ENCODE results near the gene CTXND2. TPM values are rescaled to one million over a fixed set of nuclear protein-coding genes. Genes with fewer than 3 reads are reported as not detected.

CTXND2 gene
- total and polyA plus RNA-seq, 2 of the 8 experiments (the other 6 are each of a cell fraction or from before 2014, with no cell fraction given) = not detected

- Histone ChIP-seq H3K27me3 (replicated peaks in 1 of 4; ENCODE audit: control insufficient read depth in 3 of 4, extremely low read depth in 1 of 4, insufficient read depth in 3 of 4, low read length in 3 of 4) (no peaks in the 10 kb centered on the region), H3K27ac (ENCODE audit: low read depth, low read length) (no peak overlapping the region), H3K4me3 (ENCODE audit: extremely low read depth in 1 of 4, insufficient read depth in 2 of 4, low read depth in 3 of 4, low read length in 4 of 4) (no peak overlapping the region), H3K9ac (replicated peaks in 1 of 4; ENCODE audit: extremely low read depth in 1 of 4, low read depth in 3 of 4, low read length in 3 of 4) (no peak overlapping the region), H2BK5ac (ENCODE audit: low read depth, low read length) (no peak overlapping the region; the same call in 1 of the 2 replicates), H3K36me3 (ENCODE audit: control insufficient read depth in 2 of 4, insufficient read depth in 4 of 4, low read length in 3 of 4) (peaks cover 26 to 89% (median 66%) of the 10 kb centered on the region in 4 experiments), H4K8ac (ENCODE audit: extremely low read depth, insufficient read depth, low read length) (no peak overlapping the region), H3K4me1 (replicated peaks in 1 of 4; ENCODE audit: control insufficient read depth in 3 of 4, insufficient read depth in 4 of 4, low read length in 3 of 4) (no peaks in the 10 kb centered on the region), H3K18ac (ENCODE audit: extremely low read depth, low read length) (no peak overlapping the region), H3K79me1 (ENCODE audit: low read depth, low read length) (no peaks in the 10 kb centered on the region), H2BK12ac (ENCODE audit: low read depth, low read length) (no peak overlapping the region), H3K9me3 (ENCODE audit: insufficient read depth in 2 of 2, low read depth in 1 of 2, low read length in 1 of 2) (no peaks in the 10 kb centered on the region; a peak in 1 of 4 replicates), H3K79me2 (ENCODE audit: control insufficient read depth in 1 of 2, insufficient read depth in 2 of 2, low read length in 2 of 2) (no peaks in the 10 kb centered on the region), H4K91ac (replicated peaks; ENCODE audit: insufficient read length, low read length) (no peak overlapping the region), H2BK120ac (replicated peaks; ENCODE audit: low read depth, low read length) (no peak overlapping the region), H2AFZ (ENCODE audit: low read length) (no peak overlapping the region), H2AK5ac (ENCODE audit: low read depth, low read length) (no peak overlapping the region), H3K23ac (ENCODE audit: insufficient read length) (no peak overlapping the region), H3K23me2 (ENCODE audit: low read depth, low read length) (no peaks in the 10 kb centered on the region), H2BK15ac (ENCODE audit: low read length) (no peak overlapping the region), H3K14ac (ENCODE audit: insufficient read length) (no peak overlapping the region), H2BK20ac (ENCODE audit: low read length) (no peak overlapping the region), H3K4ac (replicated peaks; ENCODE audit: insufficient read length, low read depth, low read length) (no peak overlapping the region), H4K20me1 (replicated peaks in 1 of 2; ENCODE audit: control insufficient read depth in 1 of 2, insufficient read depth in 2 of 2, low read length in 2 of 2) (peaks cover 0 to 2% of the 10 kb centered on the region in 2 experiments), H4K5ac (ENCODE audit: insufficient read length, low read depth, low read length) (no peak overlapping the region), H3K4me2 (ENCODE audit: insufficient read depth in 1 of 2, low read depth in 2 of 2, low read length in 2 of 2) (no peak overlapping the region), H3K56ac (replicated peaks; ENCODE audit: insufficient read length, low read depth, low read length) (no peak overlapping the region)
- CTCF ChIA-PET (ENCODE audit: partially characterized antibody) = interaction anchor here (0.5 to 1.2 kb wide), 3 partner anchors 33 to 343 kb away, joined by 3 to 6 read pairs (median 3); no protein-coding TSS in a partner anchor
- DNase-seq (ENCODE audit: low read depth in 1 of 2, low spot score in 2 of 2) (no peak), FAIRE-seq (no peak)
- TF ChIP-seq KDM1A (IDR thresholded peaks at IDR 0.05; ENCODE audit: borderline replicate concordance, low read length) (no peak), SIN3A (conservative IDR thresholded peaks at IDR 0.05 in 1 of 2, IDR thresholded peaks at IDR 0.05 in 1 of 2; ENCODE audit: low read depth in 1 of 2, low read length in 2 of 2) (no peak), ASH2L (IDR thresholded peaks at IDR 0.05; ENCODE audit: low read length) (no peak), YY1 (IDR thresholded peaks at IDR 0.05; ENCODE audit: low read depth, low read length) (no peak), HDAC6 (IDR thresholded peaks at IDR 0.05; ENCODE audit: low read depth, low read length) (no peak), JUND (IDR thresholded peaks at IDR 0.05; ENCODE audit: low read length) (no peak), RXRA (IDR thresholded peaks at IDR 0.05; ENCODE audit: insufficient read depth, low read depth, low read length) (no peak), TCF12 (IDR thresholded peaks at IDR 0.05; ENCODE audit: low read depth, low read length) (no peak), CEBPB (IDR thresholded peaks at IDR 0.05; ENCODE audit: low read depth, low read length) (no peak), EP300 (IDR thresholded peaks at IDR 0.05; ENCODE audit: borderline replicate concordance in 1 of 2, low read depth in 2 of 2, low read length in 2 of 2) (no peak), CBX5 (IDR thresholded peaks at IDR 0.05; ENCODE audit: low read depth, low read length) (no peak)
- WGBS, 2 experiments (ENCODE audit: extremely low coverage in 1 of 2, insufficient coverage in 1 of 2, insufficient read length in 1 of 2, insufficient replicate concordance in 2 of 2, low coverage in 1 of 2, low lambda C conversion rate in 2 of 2, missing lambda C conversion rate in 1 of 2) = 93% methylated on average over 4 of the region's 4 CpGs; no CpG with 5 or more reads in 1 of the 2 experiments
- POLR2A ChIA-PET (ENCODE audit: partially characterized antibody) = interaction anchor here (1.1 to 10.1 kb wide), 5 partner anchors 9 to 26 kb away, joined by 3 to 126 read pairs (median 15); partner anchors contain the start of gene CERS2
Observed at GRCh38 chr1:150961756-150962155, 74.8 kb downstream of the CTXND2 start.

Data from H1 (cell line).